NCI-H146 treated with DMSO at 0.1 percent for 48 hours (cell line): ENCODE data around the gene EPC2.

Experiments used
- DNase-seq: peaks from one replicate; lab custom pipeline; 2025; ENCODE audit not compliant: unreplicated experiment; lab: John Stamatoyannopoulos, UW

Gene EPC2, protein sequence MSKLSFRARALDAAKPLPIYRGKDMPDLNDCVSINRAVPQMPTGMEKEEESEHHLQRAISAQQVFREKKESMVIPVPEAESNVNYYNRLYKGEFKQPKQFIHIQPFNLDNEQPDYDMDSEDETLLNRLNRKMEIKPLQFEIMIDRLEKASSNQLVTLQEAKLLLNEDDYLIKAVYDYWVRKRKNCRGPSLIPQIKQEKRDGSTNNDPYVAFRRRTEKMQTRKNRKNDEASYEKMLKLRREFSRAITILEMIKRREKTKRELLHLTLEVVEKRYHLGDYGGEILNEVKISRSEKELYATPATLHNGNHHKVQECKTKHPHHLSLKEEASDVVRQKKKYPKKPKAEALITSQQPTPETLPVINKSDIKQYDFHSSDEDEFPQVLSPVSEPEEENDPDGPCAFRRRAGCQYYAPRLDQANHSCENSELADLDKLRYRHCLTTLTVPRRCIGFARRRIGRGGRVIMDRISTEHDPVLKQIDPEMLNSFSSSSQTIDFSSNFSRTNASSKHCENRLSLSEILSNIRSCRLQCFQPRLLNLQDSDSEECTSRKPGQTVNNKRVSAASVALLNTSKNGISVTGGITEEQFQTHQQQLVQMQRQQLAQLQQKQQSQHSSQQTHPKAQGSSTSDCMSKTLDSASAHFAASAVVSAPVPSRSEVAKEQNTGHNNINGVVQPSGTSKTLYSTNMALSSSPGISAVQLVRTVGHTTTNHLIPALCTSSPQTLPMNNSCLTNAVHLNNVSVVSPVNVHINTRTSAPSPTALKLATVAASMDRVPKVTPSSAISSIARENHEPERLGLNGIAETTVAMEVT

DNA sequence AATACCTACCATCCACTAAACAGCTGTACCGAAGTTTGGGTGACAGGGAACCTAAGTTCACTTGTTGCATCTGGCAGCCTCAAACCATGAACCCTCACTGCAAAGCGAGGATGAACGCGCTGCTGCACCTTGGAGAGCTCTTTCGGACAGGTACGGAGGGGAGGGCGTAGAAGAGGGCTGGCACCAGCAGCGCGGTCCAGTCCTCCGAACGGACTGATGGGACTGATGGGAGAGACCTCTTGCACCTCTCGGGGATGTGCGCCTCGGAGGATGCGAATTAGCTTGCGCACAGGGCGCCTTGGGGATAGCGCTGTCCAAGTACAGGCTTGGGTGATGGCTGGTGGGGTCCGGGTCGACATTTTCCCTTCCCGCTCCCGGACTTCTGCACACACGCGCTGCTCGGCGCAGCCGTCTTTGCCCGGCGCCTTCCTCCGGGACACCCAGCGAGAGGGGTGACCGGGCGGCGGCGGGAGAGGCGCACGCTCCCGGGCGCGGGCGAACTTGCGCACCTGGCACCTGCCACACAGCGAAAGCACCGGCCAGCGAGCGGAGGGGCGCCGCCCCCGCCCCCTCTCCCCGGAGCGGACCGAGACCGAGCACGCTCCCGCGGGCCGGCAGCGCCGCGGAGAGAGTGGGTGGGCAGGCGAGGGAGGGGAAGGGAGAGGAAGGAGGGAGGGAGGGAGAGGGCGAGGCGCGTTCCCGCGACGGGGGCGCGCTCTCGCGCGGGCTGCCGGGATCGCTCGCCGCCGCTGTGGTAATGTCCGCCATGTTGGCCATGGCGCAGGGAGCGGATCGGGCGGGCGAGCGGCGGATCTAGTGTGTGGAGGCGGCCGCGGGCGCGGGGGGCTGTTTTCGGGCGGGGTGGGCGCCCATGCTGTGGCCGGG, at the start of gene EPC2:
EPC2 (plus strand) TSS at position 754 of the 885 bp plus-strand sequence. CDS start 267 bp downstream, outside the sequence.
- peak; percentile 54 for DNase-seq

DNA sequence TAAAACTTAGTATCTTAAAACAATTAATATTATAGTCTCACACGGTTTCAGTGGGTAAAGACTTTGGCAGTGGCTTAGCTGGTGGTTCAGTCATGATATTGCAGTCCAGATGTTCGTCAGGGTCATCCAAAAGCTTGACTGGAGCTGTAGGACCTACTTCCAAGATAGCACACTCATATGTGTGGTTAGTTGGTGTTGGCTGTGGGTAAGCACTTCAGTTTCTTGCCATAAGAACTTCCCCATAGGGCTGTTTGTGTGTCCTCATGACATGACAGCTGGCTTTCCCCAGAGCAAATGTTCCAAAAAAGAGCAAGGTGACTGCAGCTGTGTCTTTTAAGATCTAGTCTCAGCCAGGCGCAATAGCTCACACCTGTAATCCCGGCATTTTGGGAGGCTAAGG, 48.5 kb upstream of the EPC2 start:
- DNase-seq, result no peak

DNA sequence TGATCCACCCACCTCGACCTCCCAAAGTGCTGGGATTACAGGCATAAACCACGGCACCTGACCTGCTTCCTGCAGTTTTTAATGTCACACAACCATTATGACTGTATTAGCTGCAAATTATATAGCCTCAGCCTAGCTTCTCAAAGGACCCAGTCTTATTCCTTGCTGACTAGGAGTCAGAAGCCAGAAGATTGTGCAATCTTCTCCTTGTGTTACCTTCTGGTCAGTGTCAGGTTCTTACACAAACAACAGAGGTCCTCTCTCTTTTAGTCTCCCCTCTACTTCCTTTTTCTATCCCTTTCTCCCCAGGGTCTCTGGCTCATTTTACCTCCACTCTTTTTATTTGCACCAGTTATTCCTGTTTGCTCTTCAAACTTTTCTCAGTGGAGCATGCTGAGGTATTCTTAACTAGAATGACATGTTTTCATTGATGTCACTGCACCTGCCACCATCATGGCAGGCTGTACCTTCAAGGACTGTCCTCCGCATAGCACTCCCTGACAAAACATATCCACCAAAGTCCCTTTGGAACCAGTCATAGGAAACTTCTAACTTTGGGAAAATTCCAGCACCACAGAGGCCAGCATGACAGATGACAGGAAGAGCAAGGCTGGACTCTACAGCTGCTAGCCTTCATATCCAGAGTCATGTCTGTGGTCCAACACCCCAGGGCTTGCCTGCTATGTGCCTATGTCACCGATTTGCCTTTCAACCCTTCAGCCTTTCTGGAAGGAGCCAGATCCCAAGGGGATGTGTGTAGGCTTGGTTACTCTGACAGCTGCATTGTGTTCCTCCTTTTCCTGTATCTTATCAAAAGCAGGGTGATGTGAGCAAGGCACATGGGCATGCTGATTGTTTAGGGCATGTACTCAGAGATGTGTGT, 45.2 kb upstream of the EPC2 start:
- peak; percentile 28 for DNase-seq

DNA sequence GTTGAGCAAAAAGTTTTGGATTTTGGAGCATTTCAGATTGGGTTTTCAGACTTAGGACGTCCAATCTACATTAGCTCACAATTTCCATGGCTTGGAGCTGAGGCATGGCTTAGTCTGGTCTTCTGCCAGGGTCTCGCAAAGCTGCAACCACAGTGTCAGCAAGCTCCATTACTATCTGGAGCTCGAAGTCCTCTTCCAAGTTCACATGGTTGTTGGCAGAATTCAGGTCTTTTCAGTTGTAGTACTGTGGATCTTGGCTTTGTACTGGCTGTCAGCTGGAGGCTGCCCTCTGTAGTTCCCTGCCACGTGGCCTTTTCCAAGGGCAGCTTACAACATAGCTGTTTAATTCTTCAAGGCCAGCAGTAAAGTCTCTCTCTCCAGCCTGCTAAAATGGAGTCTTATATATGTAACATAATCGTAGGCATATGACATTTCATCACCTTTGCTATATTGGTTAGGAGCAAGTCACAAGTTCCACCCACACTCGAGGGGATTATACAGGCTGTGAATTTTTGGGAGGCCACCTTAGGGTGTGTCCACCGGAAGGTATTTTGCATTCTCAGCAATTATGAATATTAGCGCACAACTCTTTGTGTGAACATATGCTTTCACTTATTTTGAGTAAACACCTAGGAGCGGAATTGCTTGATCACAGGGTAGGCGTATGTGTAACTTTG, 41.5 kb upstream of the EPC2 start:
- no peak for DNase-seq

DNA sequence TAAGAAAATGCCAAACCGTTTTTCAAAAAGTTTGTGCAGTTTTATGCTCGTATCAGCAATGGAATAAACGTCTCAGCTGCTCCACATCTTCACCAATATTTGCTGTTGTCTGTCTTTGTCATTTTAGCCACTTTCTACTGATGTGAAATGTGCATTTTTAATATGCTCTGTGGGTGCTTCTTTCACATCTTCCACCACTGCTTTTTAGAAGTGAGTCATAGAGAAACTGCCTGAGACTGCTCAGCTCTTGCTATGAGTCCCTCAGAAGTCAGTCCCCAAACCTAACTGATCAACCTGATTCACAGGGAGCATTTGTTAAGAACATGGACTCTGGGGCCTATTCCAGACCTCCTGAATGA, 41.0 kb upstream of the EPC2 start:
- no peak for DNase-seq

DNA sequence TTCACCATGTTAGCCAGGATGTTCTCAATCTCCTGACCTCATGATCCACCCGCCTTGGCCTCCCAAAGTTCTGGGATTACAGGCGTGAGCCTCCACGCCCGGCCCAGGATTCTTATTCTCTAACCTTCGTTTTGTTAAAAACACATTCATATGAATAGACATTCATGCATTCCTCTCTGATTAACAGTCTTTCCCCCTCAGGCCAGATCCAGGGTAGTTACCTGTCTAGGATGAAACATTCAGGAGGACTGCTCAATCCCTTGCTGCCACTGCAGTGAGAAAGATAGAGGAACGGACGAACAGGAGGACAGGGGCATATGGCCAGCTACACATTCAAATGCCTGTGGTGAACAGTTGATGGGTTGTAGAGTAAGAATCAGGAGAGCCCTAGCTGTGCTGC, 39.6 kb upstream of the EPC2 start:
- DNase-seq, result no peak

DNA sequence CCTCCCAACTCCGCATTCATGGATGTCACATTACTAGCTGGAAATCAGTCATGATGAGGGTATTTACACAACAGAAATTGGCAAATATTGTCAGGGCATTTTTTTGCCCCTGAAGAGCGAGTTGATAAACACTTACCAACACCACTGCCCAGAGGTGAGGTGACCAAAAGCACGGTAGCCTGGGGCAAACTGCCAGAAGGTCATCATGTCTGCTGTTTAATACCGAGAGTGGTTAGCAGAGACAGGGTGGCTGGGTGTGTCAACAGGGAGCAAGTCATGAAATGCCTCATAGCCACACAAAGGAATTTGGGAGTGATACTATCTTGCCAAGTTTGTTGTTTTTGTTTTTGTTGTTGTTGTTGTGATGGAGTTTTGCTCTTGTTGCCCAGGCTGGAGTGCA, 37.0 kb upstream of the EPC2 start:
- DNase-seq, result no peak

DNA sequence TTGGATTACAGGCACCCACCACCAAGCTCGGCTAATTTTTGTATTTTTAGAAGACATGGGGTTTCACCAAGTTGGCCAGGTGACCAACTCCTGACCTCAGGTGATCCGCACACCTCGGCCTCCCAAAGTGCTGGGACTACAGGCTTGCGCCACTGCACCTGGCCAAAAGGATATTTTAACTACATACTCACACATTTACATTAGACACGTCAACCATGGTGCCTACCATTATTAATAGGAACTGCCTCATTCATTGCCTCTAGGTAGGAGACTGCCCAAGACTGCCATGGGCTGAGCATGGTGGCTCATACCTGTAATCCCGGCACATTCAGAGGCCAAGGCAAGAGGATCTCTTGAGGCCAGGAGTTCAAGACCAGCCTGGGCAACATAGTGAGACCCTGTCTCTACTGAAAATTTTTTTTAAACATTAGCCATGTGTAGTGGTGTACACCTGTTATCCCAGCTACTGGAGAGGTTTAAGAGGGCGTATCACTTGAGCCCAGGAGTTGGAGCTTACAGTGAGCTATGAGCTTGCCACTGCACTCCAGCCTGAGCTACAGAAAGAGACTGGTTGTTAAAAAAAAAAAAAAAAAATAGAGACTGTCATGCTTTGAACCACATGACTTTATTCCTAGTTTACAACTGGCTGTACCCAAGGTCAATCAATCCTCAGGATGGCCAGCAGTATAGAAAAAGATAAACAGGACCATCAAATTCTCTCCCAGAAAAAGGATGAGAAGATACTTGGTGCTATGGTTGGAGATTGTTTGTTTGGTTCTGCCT, 31.1 kb upstream of the EPC2 start:
- DNase-seq, result no peak

DNA sequence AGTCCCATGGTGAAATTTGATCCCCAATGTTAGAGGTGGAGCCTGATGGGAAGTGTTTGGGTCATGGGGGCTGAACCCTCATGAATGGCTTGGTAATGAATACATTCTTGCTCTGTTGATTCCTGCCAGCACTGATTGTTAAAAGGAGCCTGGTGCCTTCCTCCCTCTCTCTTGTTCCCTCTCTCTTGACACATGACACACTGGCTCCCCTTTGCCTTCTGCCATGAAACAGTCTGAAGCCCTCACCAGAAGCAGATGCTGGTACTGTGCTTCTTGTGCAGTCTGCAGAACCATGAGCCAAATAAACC, 30.6 kb upstream of the EPC2 start:
- DNase-seq, result peak; percentile 10

DNA sequence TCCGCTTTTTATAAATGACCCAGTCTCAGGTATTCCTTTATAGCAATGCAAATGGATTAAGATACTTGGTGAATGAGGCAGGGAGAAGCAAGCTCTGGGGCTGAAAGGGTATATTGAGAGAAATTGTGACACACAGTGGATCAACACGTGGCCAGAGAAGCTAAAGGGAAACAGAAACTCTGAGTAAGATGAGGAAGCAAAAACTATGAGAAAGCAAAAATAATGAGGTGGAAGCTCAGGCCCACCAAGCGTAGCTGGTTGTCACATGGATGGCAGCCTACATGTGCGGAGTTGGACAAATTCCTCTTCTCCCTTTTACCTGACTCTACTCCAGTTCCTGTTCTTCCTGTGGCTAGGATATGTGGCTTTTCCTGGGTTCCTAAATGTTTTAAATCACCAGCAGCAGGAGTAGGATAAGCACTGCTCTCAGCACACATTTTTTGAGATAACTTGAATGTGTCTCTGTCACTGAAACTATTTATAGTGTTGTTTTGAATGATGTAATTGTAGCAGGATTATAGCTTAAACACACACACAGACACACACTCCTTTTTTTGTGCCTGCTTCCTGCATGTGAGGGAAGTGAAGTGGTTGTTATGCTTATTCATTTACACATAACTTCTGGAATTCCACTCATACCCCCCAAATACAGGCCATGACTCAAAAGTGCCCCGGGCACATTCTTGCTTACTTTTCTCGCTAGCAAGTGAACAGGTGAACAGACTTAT, 30.1 kb upstream of the EPC2 start:
- no peak for DNase-seq

DNA sequence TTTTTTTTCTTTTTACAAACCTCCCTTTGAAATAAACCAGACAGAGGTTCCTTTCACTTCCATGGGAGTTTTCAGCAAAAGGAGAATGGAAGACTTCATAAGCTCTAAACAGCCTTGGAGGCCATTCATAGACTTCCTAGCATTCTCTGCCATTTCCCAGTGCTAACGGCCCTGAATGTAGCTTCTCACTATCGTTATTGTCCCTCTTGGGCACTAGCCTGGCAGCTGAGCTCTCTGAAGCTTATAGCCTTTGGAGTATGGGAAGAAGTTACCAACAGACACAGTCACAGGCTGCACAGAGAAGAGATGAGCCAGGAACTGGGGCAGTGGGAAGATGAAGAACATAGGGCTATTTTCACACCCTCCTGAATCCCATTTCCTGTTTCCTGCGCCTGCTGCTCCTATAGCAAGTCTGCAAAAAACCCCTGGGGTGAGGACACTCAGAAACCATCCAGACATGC, 29.1 kb upstream of the EPC2 start:
- DNase-seq, result no peak

DNA sequence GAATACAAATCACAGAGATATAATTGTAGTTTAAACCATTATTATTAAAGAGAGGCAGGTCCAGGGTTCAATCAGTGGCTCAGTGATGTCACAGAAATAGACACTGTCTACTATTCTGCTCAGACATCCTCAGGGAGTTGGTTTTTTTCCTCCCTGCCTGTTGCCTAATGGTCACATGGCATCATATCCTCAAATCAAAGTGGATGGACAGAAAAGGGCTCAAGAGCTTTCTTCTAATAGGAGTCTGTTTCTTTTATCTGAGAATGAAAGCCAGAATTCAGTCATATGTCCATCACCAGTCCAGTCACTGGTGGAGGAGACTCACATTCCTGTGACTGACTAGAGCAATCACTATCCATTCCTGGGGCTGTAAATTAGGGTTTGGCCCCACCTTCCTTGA, 27.9 kb upstream of the EPC2 start:
- DNase-seq, result no peak

DNA sequence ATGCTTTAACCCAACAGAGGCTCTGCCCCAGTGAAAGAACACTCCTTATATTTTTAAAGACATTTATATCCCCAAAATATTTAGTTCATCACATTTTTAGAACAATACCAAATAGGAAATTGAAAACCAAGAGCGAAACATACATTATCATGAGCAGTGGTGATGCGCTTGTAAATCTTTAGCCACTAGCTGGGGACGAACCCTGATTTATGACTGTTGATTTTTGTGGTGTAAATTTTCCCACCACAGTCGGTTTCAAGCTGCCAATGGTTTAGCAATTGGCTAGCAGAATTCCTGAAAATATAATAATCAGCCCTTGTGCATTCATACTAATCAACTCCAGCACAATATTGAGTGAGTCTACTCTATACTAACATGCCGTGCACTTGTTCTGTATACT, 27.3 kb upstream of the EPC2 start:
- DNase-seq, result no peak

DNA sequence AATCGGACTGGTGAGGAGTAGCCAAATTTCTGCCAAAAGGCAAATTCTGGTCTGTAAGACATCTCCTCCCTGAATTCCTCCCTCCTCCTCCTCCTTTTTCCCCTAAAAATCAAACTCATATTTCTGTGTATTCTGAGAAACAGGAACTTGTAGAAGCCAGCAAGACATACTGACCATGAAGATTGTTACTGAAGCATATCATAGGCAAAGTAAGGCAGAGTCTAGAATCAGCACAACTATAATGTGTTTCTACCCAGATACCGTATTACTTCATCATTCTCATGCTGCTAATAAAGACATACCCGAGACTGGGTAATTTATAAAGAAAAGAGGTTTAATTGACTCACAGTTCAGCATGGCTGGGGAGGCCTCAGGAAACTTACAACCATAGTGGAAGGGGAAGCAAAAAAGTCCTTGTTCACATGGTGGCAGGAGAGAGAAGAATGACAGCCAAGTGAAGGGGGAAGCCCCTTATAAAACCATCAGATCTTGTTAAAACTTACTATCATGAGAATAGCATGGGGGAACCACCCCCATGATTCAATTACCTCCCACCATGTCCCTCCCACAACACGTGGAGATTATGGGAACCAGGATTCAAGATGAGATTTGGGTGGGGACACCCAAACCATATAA, 24.9 kb upstream of the EPC2 start:
- no peak for DNase-seq

DNA sequence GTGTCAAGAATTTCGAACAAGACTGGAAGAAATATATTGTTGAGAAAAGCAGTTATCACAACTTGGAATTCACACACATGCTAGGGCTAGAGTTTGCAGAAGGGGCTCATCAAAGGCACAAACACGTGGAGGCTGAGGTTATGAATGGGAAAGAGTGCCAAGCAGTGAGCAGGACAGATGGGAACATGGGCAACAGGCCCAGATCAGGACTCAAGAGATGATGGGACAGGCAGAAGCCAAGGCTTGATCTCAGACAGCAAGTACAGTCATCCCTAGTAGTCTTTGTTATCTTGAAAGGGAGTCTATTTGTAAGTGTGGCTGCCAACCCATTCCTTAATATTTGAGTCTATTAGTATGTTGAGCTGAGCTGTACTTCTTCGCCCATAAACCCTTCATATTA, 22.2 kb upstream of the EPC2 start:
- DNase-seq, result no peak

DNA sequence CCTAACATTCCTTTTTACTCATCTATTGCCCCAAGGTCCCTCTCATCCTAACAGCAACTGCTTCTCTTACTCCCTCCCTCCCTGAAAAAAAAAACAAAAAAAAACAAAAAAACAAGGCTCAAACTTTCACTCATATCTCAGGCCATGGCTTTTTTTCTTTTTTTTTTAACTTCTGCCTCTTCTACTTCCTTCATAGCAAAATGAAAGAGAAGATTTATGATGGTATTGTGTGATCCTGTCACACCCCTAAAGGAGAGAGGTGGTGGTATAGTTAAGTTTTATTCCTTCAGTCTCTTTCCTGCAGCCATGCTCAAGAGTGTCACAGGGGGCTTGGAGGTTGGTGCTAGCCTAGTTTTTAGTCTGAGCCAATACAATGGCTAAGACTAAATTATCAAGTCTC, 21.5 kb upstream of the EPC2 start:
- no peak for DNase-seq

DNA sequence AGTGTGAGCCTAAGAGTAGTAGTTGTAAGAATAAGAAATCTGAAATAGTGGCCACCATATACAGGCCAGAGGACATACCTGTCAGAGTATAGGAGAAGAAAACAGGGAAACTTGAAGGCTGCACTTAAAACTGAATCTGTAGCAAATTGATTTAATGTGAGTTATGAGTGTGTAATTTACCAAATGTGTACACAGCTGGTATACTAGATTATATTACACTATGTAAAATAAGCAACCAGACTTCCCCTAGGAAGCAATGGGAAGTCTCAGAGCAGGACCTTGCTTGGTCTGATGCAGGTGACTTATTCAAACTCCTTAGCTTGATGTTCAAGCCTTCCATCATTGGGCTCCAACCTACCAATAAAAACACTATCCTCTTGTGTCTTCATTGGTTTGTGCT, 17.3 kb upstream of the EPC2 start:
- DNase-seq, result no peak

DNA sequence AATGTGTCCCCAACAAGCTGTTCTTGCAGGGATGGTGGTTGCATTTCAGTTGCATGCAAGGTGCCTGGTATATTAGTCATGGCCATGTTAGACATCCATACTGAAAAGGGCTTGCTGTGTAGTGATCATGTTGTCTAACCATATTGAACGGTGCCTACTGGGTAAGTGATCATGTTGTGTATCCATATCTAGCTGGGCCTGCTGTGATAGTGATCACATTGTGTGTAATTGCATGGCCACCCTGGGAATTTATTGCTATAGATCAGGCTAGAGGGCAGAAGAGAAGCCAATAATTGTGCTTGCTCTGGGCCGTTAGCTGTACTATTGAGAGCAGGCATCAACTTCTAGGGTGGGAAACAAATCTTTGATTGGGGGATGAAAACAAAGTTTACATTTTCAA, 9.8 kb upstream of the EPC2 start:
- no peak for DNase-seq
